Esophagus squamous epithelium (tissue), 4 donors: Measurements from ENCODE around the gene RFTN1.

Source experiments
- CTCF ChIP-seq, 6 experiments: fragments of 450-650 bp in 4 of 6; fragments of 200-600 bp in 2 of 6; sonication (generic) in 2 of 6; IDR thresholded peaks; one replicate each; pipeline ENCODE4 v1.5.1; 2016 to 2019; ENCODE audit warnings: antibody characterized with exemption in 6 of 6, mild to moderate bottlenecking in 4 of 6, moderate library complexity in 4 of 6
- POLR2A ChIP-seq, 4 donors: fragments of 450-650 bp; IDR thresholded peaks; one replicate each; pipeline ENCODE4 v1.6.1; 2017; ENCODE audit warnings: antibody characterized with exemption in 4 of 4, mild to moderate bottlenecking in 4 of 4, moderate library complexity in 3 of 4

- no peak for TF ChIP-seq CTCF (IDR thresholded peaks at IDR 0.05)
- TF ChIP-seq POLR2A (IDR thresholded peaks at IDR 0.05) = no peak
Observed at GRCh38 chr3:16448639-16449070, 64.8 kb downstream of the RFTN1 start.
